H1 (cell line): ENCODE results near the gene SLC23A1. TPM values are rescaled to one million over a fixed set of nuclear protein-coding genes. Genes with fewer than 3 reads are reported as not detected.

Experiments used
- CTCF ChIA-PET: fragments of 300-600 bp; sonication (Branson Sonifier 250); formaldehyde crosslinking; loops from one replicate; lab custom pipeline; 2021; ENCODE audit not compliant: partially characterized antibody; lab: Charles Lee
- POLR2A ChIA-PET: fragments of 300-600 bp; sonication (Branson Sonifier 250); formaldehyde crosslinking; loops from one replicate; lab custom pipeline; 2021; ENCODE audit warnings: inconsistent platforms; ENCODE audit not compliant: partially characterized antibody; lab: Charles Lee
- DNase-seq, 2 experiments: peaks; one replicate each; pipeline versions ENCODE4 v3.0.0 to v3.0.0-alpha.2; 2010 to 2022; ENCODE audit warnings: low spot score in 2 of 2, low read depth in 1 of 2, mixed read lengths in 1 of 2
- FAIRE-seq: peaks from 2 replicates; lab custom pipeline; 2011; peaks lifted over from hg19 to GRCh38; lab: Jason Lieb, UNC
- H2AFZ ChIP-seq: 2 replicates; pipeline ENCODE4 v1.8.1; 2012; ENCODE audit warnings: low read length, inconsistent platforms
- H2AK5ac ChIP-seq: 2 replicates; pipeline ENCODE4 v1.6.1; 2013; ENCODE audit warnings: low read depth, low read length
- H2BK120ac ChIP-seq: replicated peaks from 2 replicates; pipeline ENCODE3; 2013; ENCODE audit warnings: low read depth, low read length, inconsistent platforms
- H2BK12ac ChIP-seq: 2 replicates; pipeline ENCODE4 v1.6.1; 2013; ENCODE audit warnings: low read depth, low read length
- H2BK15ac ChIP-seq: 2 replicates; pipeline ENCODE4 v1.6.1; 2013; ENCODE audit warnings: low read length
- H2BK20ac ChIP-seq: 2 replicates; pipeline ENCODE4 v1.6.1; 2013; ENCODE audit warnings: low read length
- H2BK5ac ChIP-seq: 2 replicates; pipeline ENCODE4 v1.6.1; 2013; ENCODE audit warnings: low read depth, low read length
- H3K14ac ChIP-seq: 2 replicates; pipeline ENCODE4 v1.6.1; 2013; ENCODE audit warnings: inconsistent platforms; ENCODE audit not compliant: insufficient read length
- H3K18ac ChIP-seq: 2 replicates; pipeline ENCODE4 v1.6.1; 2013; ENCODE audit warnings: low read length; ENCODE audit errors: extremely low read depth
- H3K23ac ChIP-seq: 2 replicates; pipeline ENCODE4 v1.6.1; 2013; ENCODE audit warnings: inconsistent platforms; ENCODE audit not compliant: insufficient read length
- H3K23me2 ChIP-seq: 2 replicates; pipeline ENCODE4 v1.6.1; 2013; ENCODE audit warnings: low read depth, low read length
- H3K27ac ChIP-seq: 2 replicates; pipeline ENCODE4 v1.6.1; 2011; ENCODE audit warnings: low read depth, low read length, inconsistent platforms
- H3K27me3 ChIP-seq, 4 experiments: replicated peaks in 1 of 4; 1 replicate in 1 of 4; 2 replicates in 3 of 4; pipeline versions ENCODE4 v1.6.1 to v1.8.1; 2011 to 2013; ENCODE audit warnings: low read length in 3 of 4, mild to moderate bottlenecking in 3 of 4, inconsistent platforms in 2 of 4, mixed read lengths in 2 of 4, moderate library complexity in 1 of 4; ENCODE audit not compliant: control insufficient read depth in 3 of 4, insufficient read depth in 3 of 4; ENCODE audit errors: extremely low read depth in 1 of 4
- H3K36me3 ChIP-seq, 4 experiments: 2 replicates each; pipeline versions ENCODE4 v1.6.1 to v1.8.1; 2011 to 2013; ENCODE audit warnings: mild to moderate bottlenecking in 4 of 4, low read length in 3 of 4, moderate library complexity in 2 of 4, control low read depth in 1 of 4, inconsistent platforms in 1 of 4; ENCODE audit not compliant: insufficient read depth in 4 of 4, control insufficient read depth in 2 of 4
- H3K4ac ChIP-seq: replicated peaks from 2 replicates; pipeline ENCODE3; 2013; ENCODE audit warnings: low read length, low read depth, mixed read lengths, inconsistent platforms; ENCODE audit not compliant: insufficient read length
- H3K4me1 ChIP-seq, 4 experiments: replicated peaks in 1 of 4; 1 replicate in 1 of 4; 2 replicates in 3 of 4; pipeline versions ENCODE4 v1.6.1 to v1.8.1; 2011 to 2013; ENCODE audit warnings: low read length in 3 of 4, inconsistent platforms in 2 of 4, mixed read lengths in 1 of 4; ENCODE audit not compliant: insufficient read depth in 4 of 4, control insufficient read depth in 3 of 4
- H3K4me2 ChIP-seq, 2 experiments: 2 replicates each; pipeline versions ENCODE4 v1.6.1 to v1.8.1; 2011 to 2013; ENCODE audit warnings: low read depth in 2 of 2, low read length in 2 of 2, control low read depth in 1 of 2, inconsistent platforms in 1 of 2, mild to moderate bottlenecking in 1 of 2; ENCODE audit not compliant: insufficient read depth in 1 of 2
- H3K4me3 ChIP-seq, 4 experiments: fragments of 200-600, 300-600 bp in 1 of 4; sonication (generic), shearing (Covaris generic), sonication (Bioruptor Twin) in 1 of 4; 2 replicates each; pipeline versions ENCODE4 v1.5.1 to v1.8.1; 2011 to 2016; ENCODE audit warnings: low read length in 4 of 4, low read depth in 3 of 4, control low read depth in 2 of 4, inconsistent platforms in 2 of 4, mild to moderate bottlenecking in 2 of 4, mixed read lengths in 1 of 4, moderate library complexity in 1 of 4; ENCODE audit not compliant: insufficient read depth in 2 of 4; ENCODE audit errors: extremely low read depth in 1 of 4
- H3K56ac ChIP-seq: replicated peaks from 2 replicates; pipeline ENCODE3; 2013; ENCODE audit warnings: low read depth, mild to moderate bottlenecking, mixed read lengths, low read length, inconsistent platforms; ENCODE audit not compliant: insufficient read length
- H3K79me1 ChIP-seq: 2 replicates; pipeline ENCODE4 v1.6.1; 2013; ENCODE audit warnings: low read depth, low read length, control low read depth
- H3K79me2 ChIP-seq, 2 experiments: 2 replicates each; pipeline versions ENCODE4 v1.6.1 to v1.8.1; 2012 to 2013; ENCODE audit warnings: low read length in 2 of 2, mild to moderate bottlenecking in 2 of 2, inconsistent platforms in 1 of 2; ENCODE audit not compliant: insufficient read depth in 2 of 2, control insufficient read depth in 1 of 2
- H3K9ac ChIP-seq, 4 experiments: replicated peaks in 1 of 4; 1 replicate in 1 of 4; 2 replicates in 3 of 4; pipeline versions ENCODE4 v1.6.1 to v1.8.1; 2011 to 2013; ENCODE audit warnings: low read depth in 3 of 4, low read length in 3 of 4, control low read depth in 2 of 4, mild to moderate bottlenecking in 2 of 4, moderate library complexity in 2 of 4, inconsistent platforms in 1 of 4; ENCODE audit errors: extremely low read depth in 1 of 4
- H3K9me3 ChIP-seq, 2 experiments: 2 replicates each; pipeline versions ENCODE4 v1.6.1 to v1.8.1; 2012 to 2013; ENCODE audit warnings: mild to moderate bottlenecking in 2 of 2, moderate library complexity in 2 of 2, control low read depth in 1 of 2, inconsistent platforms in 1 of 2, low read depth in 1 of 2, low read length in 1 of 2, mixed read lengths in 1 of 2; ENCODE audit not compliant: insufficient read depth in 2 of 2
- H4K20me1 ChIP-seq, 2 experiments: replicated peaks in 1 of 2; 2 replicates each; pipeline versions ENCODE3 to v1.8.1; 2011 to 2013; ENCODE audit warnings: inconsistent platforms in 2 of 2, low read length in 2 of 2, mild to moderate bottlenecking in 1 of 2; ENCODE audit not compliant: insufficient read depth in 2 of 2, control insufficient read depth in 1 of 2
- H4K5ac ChIP-seq: 2 replicates; pipeline ENCODE4 v1.6.1; 2013; ENCODE audit warnings: low read length, low read depth, mixed read lengths, inconsistent platforms; ENCODE audit not compliant: insufficient read length
- H4K8ac ChIP-seq: 2 replicates; pipeline ENCODE4 v1.8.0; 2013; ENCODE audit warnings: mild to moderate bottlenecking, moderate library complexity, low read length, inconsistent platforms; ENCODE audit not compliant: insufficient read depth; ENCODE audit errors: extremely low read depth
- H4K91ac ChIP-seq: replicated peaks from 2 replicates; pipeline ENCODE3; 2013; ENCODE audit warnings: low read length, mixed read lengths, inconsistent platforms; ENCODE audit not compliant: insufficient read length
- ATF3 ChIP-seq: IDR thresholded peaks from 2 replicates; pipeline ENCODE4 v1.6.1; 2011; ENCODE audit warnings: low read depth, mild to moderate bottlenecking, low read length; ENCODE audit not compliant: insufficient read depth
- BCL11A ChIP-seq, 2 experiments: IDR thresholded peaks; one replicate each; pipeline ENCODE4 v1.6.1; 2011; ENCODE audit warnings: low read depth in 2 of 2, low read length in 2 of 2, mild to moderate bottlenecking in 2 of 2
- CTBP2 ChIP-seq: IDR thresholded peaks from 2 replicates; pipeline ENCODE4 v1.7.0; 2011; ENCODE audit warnings: borderline replicate concordance, mild to moderate bottlenecking, moderate library complexity, mixed read lengths, low read length; ENCODE audit not compliant: insufficient read depth, insufficient read length
- CTCF ChIP-seq, 3 experiments: IDR thresholded peaks; 1 replicate in 2 of 3; 2 replicates in 1 of 3; pipeline versions ENCODE4 v1.5.1 to v1.6.1; 2011; ENCODE audit warnings: low read length in 3 of 3, mild to moderate bottlenecking in 3 of 3, inconsistent platforms in 2 of 3, low read depth in 1 of 3, moderate library complexity in 1 of 3; ENCODE audit not compliant: insufficient read depth in 1 of 3; ENCODE audit errors: control extremely low read depth in 1 of 3
- POLR2A ChIP-seq, 2 experiments: IDR thresholded peaks; 1 replicate in 1 of 2; 2 replicates in 1 of 2; pipeline ENCODE4 v1.6.1; 2011; ENCODE audit warnings: low read depth in 2 of 2, low read length in 2 of 2, mild to moderate bottlenecking in 2 of 2; ENCODE audit errors: control extremely low read depth in 1 of 2
- POU5F1 ChIP-seq: IDR thresholded peaks from 2 replicates; pipeline ENCODE4 v1.6.1; 2011; ENCODE audit warnings: low read depth, mild to moderate bottlenecking, low read length, moderate library complexity
- RNF2 ChIP-seq: fragments of 200-900, 300-1000 bp; sonication (generic); IDR thresholded peaks from 2 replicates; pipeline ENCODE4 v1.7.1; 2016; ENCODE audit warnings: borderline replicate concordance, low read depth, mild to moderate bottlenecking, antibody characterized with exemption, low read length; ENCODE audit not compliant: poor library complexity, severe bottlenecking; ENCODE audit errors: missing control alignments
- SIX5 ChIP-seq: IDR thresholded peaks from 2 replicates; pipeline ENCODE4 v1.6.1; 2011; ENCODE audit warnings: mild to moderate bottlenecking, low read depth, low read length
- SP2 ChIP-seq: IDR thresholded peaks from 2 replicates; pipeline ENCODE4 v1.6.1; 2012; ENCODE audit warnings: mild to moderate bottlenecking, low read length, inconsistent platforms
- SRF ChIP-seq: IDR thresholded peaks from 2 replicates; pipeline ENCODE4 v1.6.1; 2011; ENCODE audit warnings: mild to moderate bottlenecking, low read depth, low read length, moderate library complexity
- WGBS, 2 experiments: shearing (Covaris generic) in 1 of 2; methylation state at CpG; one replicate each; pipeline versions ENCODE4 v1.1.6 to v1.1.7; 2013 to 2015; ENCODE audit warnings: low lambda C conversion rate in 2 of 2, mixed read lengths in 2 of 2, inconsistent platforms in 1 of 2, low coverage in 1 of 2, missing lambda C conversion rate in 1 of 2; ENCODE audit not compliant: insufficient replicate concordance in 2 of 2, insufficient coverage in 1 of 2, insufficient read length in 1 of 2; ENCODE audit errors: extremely low coverage in 1 of 2, missing lambda C conversion rate in 1 of 2; 5-methylcytosine and 5-hydroxymethylcytosine counted together
- polyA plus RNA-seq, 7 experiments: library from polyadenylated mRNA; depleted of rRNA in 3 of 7; stranded (reverse) in 5 of 7; unstranded in 2 of 7; fragments of >200 nt in 5 of 7; fragments of 200-250 nt in 2 of 7; gene quantifications; 1 replicate in 5 of 7; 2 replicates in 1 of 7; 4 replicates in 1 of 7; pipeline versions ENCODE4 v1.2.1 to v1.2.3, GENCODE V29; 2011 to 2013; ENCODE audit warnings: missing spikeins in 2 of 7, mixed read lengths in 2 of 7
- total RNA-seq: library from RNA; stranded (reverse); fragmentation: NEBNext Ultra II Directional; extraction: Animal tissue kit (Norgen Biotek cat#: 25700); gene quantifications from 2 replicates; pipeline ENCODE4 v1.2.1, GENCODE V29; 2021

Gene SLC23A1
- total and polyA plus RNA-seq, 2 of the 8 experiments (the other 6 are each of a cell fraction or from before 2014, with no cell fraction given): not detected

- H3K56ac ChIP-seq: no peak overlapping the region
- no peak overlapping the region for H2AFZ ChIP-seq
- H4K8ac ChIP-seq: no peak overlapping the region
- H2BK5ac ChIP-seq: no peak overlapping the region
- no peak overlapping the region for H3K4ac ChIP-seq
- H2BK120ac ChIP-seq: no peak overlapping the region
- H2AK5ac ChIP-seq: no peak overlapping the region
- no peak overlapping the region for H4K91ac ChIP-seq
- no peak overlapping the region for H3K4me2 ChIP-seq
- H3K79me2 ChIP-seq: no peaks in the 10 kb centered on the region
- H3K9me3 ChIP-seq: no peaks in the 10 kb centered on the region
- no peak for FAIRE-seq
- H3K23me2 ChIP-seq: no peaks in the 10 kb centered on the region
- H2BK12ac ChIP-seq: no peak overlapping the region
- H3K18ac ChIP-seq: no peak overlapping the region
- no peak overlapping the region for H2BK20ac ChIP-seq
- no peak for DNase-seq
- POLR2A ChIA-PET: interaction anchor here (0.6 to 1.6 kb wide), 8 partner anchors 10 to 93 kb away, joined by 3 to 5 read pairs (median 4); no protein-coding TSS in a partner anchor
- H4K5ac ChIP-seq: no peak overlapping the region
- no peak overlapping the region for H3K27ac ChIP-seq
- 93% methylated on average over 1 of the region's 1 CpG; no CpG with 5 or more reads in 1 of the 2 experiments for WGBS, 2 experiments
- H2BK15ac ChIP-seq: no peak overlapping the region
- peaks cover 12 to 65% (median 41%) of the 10 kb centered on the region in 4 experiments; a peak in 7 of 8 replicates for H3K36me3 ChIP-seq
- CTCF ChIA-PET: interaction anchor here (0.5 to 1.7 kb wide), 9 partner anchors 12 to 412 kb away, joined by 3 to 6 read pairs (median 3); no protein-coding TSS in a partner anchor
- no peaks in the 10 kb centered on the region; the same call in 1 of the 2 replicates for H3K79me1 ChIP-seq
- no peak overlapping the region for H3K23ac ChIP-seq
- no peak overlapping the region for H3K4me3 ChIP-seq
- no peak overlapping the region for H3K9ac ChIP-seq
- peaks cover 0 to 3% of the 10 kb centered on the region in 2 experiments for H4K20me1 ChIP-seq
- H3K27me3 ChIP-seq: no peaks in the 10 kb centered on the region
- no peaks in the 10 kb centered on the region for H3K4me1 ChIP-seq
- H3K14ac ChIP-seq: no peak overlapping the region
- TF ChIP-seq RNF2: no peak
- TF ChIP-seq SRF: no peak
- no peak for TF ChIP-seq CTBP2
- TF ChIP-seq SIX5: no peak
- no peak for TF ChIP-seq BCL11A (IDR thresholded peaks at IDR 0.05; ENCODE audit: low read depth in 2 of 2, low read length in 2 of 2)
- TF ChIP-seq POLR2A (IDR thresholded peaks at IDR 0.05; ENCODE audit: control extremely low read depth in 1 of 2, low read depth in 2 of 2, low read length in 2 of 2): no peak
- TF ChIP-seq CTCF (IDR thresholded peaks at IDR 0.05; ENCODE audit: control extremely low read depth in 1 of 3, insufficient read depth in 1 of 3, low read depth in 1 of 3, low read length in 3 of 3): no peak
- no peak for TF ChIP-seq ATF3
- TF ChIP-seq SP2: no peak
- TF ChIP-seq POU5F1: no peak
Measured at GRCh38 chr5:139369181-139369580, 13.9 kb downstream of the SLC23A1 start.
